ENCODE results near the gene CLIP2. TPM values are rescaled to one million over a fixed set of nuclear protein-coding genes. Genes with fewer than 3 reads are reported as not detected.
"Not testable (repeated sequence)": the region's sequence is repeated elsewhere in the genome, so short reads cannot be mapped to it uniquely, and the experiment has no call there.

CLIP2 gene
- total RNA-seq, 2 donors from 2014 or later, result 18.6 to 24.1 TPM

DNA sequence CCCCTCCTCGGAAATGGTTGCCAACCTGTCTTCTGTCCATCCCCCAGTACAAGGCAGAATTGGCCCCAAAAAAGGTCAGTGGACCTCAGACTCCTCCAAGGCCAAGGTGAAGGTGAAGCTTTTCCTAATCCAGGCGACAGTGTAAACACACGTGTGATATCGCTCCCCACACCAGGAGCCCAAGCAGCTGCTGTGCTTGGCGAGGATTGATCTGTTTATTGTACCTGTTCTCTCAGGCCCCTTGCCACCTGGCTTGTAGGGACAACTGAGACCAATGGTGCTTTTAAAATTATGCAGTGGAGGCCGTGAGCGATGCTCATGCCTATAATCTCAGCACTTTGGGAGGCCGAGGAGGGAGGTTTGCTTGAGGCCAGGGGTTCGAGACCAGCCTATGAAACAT is 98.4 kb downstream of the CLIP2 start:
- Histone ChIP-seq H3K4me3 (no peak overlapping the region), H3K27me3 (replicated peaks; ENCODE audit: insufficient read depth) (no peaks in the 10 kb centered on the region), H3K9me3 (no peaks in the 10 kb centered on the region), H3K36me3 (no peaks in the 10 kb centered on the region), H3K27ac (no peak overlapping the region), H3K4me1 (replicated peaks) (no peaks in the 10 kb centered on the region)
- TF ChIP-seq, protein P1, sequence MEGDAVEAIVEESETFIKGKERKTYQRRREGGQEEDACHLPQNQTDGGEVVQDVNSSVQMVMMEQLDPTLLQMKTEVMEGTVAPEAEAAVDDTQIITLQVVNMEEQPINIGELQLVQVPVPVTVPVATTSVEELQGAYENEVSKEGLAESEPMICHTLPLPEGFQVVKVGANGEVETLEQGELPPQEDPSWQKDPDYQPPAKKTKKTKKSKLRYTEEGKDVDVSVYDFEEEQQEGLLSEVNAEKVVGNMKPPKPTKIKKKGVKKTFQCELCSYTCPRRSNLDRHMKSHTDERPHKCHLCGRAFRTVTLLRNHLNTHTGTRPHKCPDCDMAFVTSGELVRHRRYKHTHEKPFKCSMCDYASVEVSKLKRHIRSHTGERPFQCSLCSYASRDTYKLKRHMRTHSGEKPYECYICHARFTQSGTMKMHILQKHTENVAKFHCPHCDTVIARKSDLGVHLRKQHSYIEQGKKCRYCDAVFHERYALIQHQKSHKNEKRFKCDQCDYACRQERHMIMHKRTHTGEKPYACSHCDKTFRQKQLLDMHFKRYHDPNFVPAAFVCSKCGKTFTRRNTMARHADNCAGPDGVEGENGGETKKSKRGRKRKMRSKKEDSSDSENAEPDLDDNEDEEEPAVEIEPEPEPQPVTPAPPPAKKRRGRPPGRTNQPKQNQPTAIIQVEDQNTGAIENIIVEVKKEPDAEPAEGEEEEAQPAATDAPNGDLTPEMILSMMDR (IDR thresholded peaks at IDR 0.05), result no peak
- TF ChIP-seq POLR2A (IDR thresholded peaks at IDR 0.05) (no peak), POLR2AphosphoS5 (IDR thresholded peaks at IDR 0.05) (no peak)
- DNase-seq (ENCODE audit: low spot score), result no peak
- 85% methylated on average over 9 of the region's 9 CpGs for WGBS
- intact Hi-C loops (cut with DNase I), result no loop called here

DNA sequence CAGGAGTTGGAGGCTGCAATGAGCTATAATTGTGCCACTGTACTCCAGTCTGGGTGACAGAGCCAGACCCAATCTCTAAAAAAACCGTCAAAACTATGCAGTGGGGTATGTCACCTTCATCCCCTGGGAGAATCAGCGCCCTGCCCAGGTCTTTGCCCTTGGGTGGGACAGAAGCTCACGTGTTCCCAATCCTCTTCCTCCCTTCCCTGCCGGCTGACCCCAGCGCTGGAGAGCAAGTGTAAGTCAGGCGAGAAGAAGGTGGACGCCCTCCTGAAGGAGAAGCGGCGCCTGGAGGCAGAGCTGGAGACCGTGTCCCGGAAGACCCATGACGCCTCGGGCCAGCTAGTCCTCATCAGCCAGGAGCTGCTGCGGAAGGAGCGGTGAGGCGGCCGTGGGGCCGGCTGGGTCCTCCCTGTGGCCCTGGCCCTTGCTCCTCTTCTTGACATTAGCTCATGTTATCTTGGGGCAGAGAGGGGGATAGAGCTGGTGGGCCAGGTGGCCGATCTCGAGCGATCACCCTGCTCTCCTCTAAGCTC is 99.7 kb downstream of the CLIP2 start:
- TF ChIP-seq POLR2AphosphoS5 (IDR thresholded peaks at IDR 0.05), result no peak
- TF ChIP-seq POLR2A (IDR thresholded peaks at IDR 0.05), result no peak
- TF ChIP-seq, protein P1 (IDR thresholded peaks at IDR 0.05), result no peak
- Histone ChIP-seq H3K27me3 (replicated peaks; ENCODE audit: insufficient read depth) (no peaks in the 10 kb centered on the region), H3K4me3 (no peak overlapping the region), H3K27ac (no peak overlapping the region), H3K36me3 (no peaks in the 10 kb centered on the region), H3K9me3 (no peaks in the 10 kb centered on the region), H3K4me1 (replicated peaks) (no peaks in the 10 kb centered on the region)
- WGBS, result 94% methylated on average over 21 of the region's 21 CpGs
- intact Hi-C loops (cut with DNase I), result no loop called here
- DNase-seq (ENCODE audit: low spot score), result no peak

DNA sequence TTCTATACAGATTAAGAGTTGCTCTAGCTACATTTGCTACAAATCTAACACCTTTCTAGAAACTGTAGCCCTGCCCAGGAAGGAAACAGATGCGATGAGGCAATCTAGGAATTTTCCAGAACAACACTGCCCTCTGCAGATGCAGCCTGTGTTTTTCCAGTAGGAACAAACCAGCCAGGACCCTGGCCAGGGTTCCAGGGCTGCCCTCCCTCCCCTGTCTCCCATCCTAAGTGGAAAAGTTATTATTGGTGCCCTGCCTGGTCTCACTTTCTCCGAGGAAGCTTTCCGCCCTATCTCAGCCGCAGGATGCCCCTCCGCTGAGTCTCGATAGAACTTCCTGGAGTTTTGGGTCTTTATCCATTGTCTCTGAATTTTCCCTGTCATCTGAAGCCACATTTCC is 104.5 kb downstream of the CLIP2 start:
- H3K27me3 ChIP-seq (replicated peaks; ENCODE audit: insufficient read depth); H3K9me3 ChIP-seq; H3K4me3 ChIP-seq; H3K4me1 ChIP-seq (replicated peaks); H3K36me3 ChIP-seq: not testable (repeated sequence)
- intact Hi-C loops (cut with DNase I), result loop anchor here (5.0 kb wide), 1 partner anchor 526 kb away; no protein-coding TSS in a partner anchor
- 55% methylated on average over 6 of the region's 6 CpGs for WGBS
- DNase-seq (ENCODE audit: low spot score), result peak; percentile 46
- TF ChIP-seq, protein P1 (IDR thresholded peaks at IDR 0.05), result peak in 1 of 4 experiments; percentile 16
- TF ChIP-seq POLR2AphosphoS5 (IDR thresholded peaks at IDR 0.05), result peak; percentile 18
- peak overlapping the region in 1 of 2 donors; percentile 42 for H3K27ac ChIP-seq

DNA sequence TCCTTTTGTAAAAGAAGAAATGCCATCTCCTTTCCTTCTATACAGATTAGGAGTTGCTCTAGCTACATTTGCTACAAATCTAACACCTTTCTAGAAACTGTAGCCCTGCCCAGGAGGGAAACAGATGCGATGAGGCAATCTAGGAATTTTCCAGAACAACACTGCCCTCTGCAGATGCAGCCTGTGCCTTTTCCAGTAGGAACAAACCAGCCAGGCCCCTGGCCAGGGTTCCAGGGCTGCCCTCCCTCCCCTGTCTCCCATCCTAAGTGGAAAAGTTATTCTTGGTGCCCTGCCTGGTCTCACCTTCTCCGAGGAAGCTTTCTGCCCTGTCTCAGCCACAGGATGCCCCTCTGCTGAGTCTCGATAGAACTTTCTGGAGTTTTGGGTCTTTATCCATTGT is 105.4 kb downstream of the CLIP2 start:
- not testable (repeated sequence) for H3K36me3 ChIP-seq; DNase-seq (ENCODE audit: low spot score); H3K4me1 ChIP-seq (replicated peaks); H3K27me3 ChIP-seq (replicated peaks; ENCODE audit: insufficient read depth); H3K9me3 ChIP-seq; H3K4me3 ChIP-seq
- TF ChIP-seq, protein P1 (IDR thresholded peaks at IDR 0.05), result peak in 2 of 4 experiments; percentile 9 to 38
- WGBS, result 49% methylated on average over 3 of the region's 3 CpGs
- peak overlapping the region in 1 of 2 donors; percentile 42 for H3K27ac ChIP-seq
- intact Hi-C loops (cut with DNase I), result loop anchor here (5.0 kb wide), 1 partner anchor 527 kb away; no protein-coding TSS in a partner anchor

DNA sequence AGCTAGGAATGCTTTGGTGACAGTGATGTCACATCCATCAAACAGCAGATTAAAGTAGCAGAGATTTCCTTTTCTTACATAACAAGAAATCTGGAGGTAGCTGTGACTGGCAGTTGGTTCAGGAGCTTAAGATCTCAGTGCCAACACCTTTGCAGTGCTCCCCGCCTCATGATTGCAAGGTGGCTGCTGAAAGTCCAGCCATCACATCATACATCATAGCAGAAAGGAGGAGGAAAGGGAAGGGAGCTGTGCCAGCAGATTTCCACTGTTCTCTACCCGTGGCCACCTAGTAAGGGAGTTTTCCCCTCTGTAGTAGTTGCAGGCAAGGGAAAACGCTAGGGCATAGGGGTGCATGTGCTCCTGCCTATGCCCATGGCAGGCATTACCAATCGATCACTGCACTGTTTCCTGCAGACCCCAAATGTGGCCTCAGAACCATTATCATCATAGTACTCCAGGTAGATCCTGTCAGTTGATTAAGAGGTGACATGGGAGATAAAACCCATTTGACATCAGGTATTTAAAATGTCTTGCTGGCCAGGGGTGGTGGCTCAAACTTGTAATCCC is 106.6 kb downstream of the CLIP2 start:
- Histone ChIP-seq H3K9me3 (no peaks in the 10 kb centered on the region), H3K27ac (no peak overlapping the region), H3K36me3 (peaks cover 0 to 5% of the 10 kb centered on the region in 2 donors), H3K4me3 (no peak overlapping the region), H3K27me3 (replicated peaks; ENCODE audit: insufficient read depth) (no peaks in the 10 kb centered on the region), H3K4me1 (replicated peaks) (no peaks in the 10 kb centered on the region)
- intact Hi-C loops (cut with DNase I), result no loop called here
- TF ChIP-seq POLR2AphosphoS5 (IDR thresholded peaks at IDR 0.05) (no peak), POLR2A (IDR thresholded peaks at IDR 0.05) (no peak)
- TF ChIP-seq, protein P1 (IDR thresholded peaks at IDR 0.05), result no peak
- 63% methylated on average over 4 of the region's 4 CpGs for WGBS
- DNase-seq (ENCODE audit: low spot score), result no peak

All from prostate gland (tissue), 2 donors.